GM13977 (cell line): ENCODE measurements around the gene SYS1.

Experiments used
- DNase-seq: peaks from one replicate; pipeline ENCODE4 v3.0.0; 2012; ENCODE audit warnings: low spot score
- in situ Hi-C: fragments of 300-500 bp; cut with MboI; formaldehyde crosslinking; loops from one replicate; pipeline ENCODE4 v1.12.0; 2022; ENCODE audit warnings: low sequenced_read_pairs, low pct_unique_long_range_greater_than_20kb, mixed read lengths, inconsistent platforms; ENCODE audit not compliant: unreplicated experiment
- TF ChIP-seq, protein P1 (sequence below): IDR thresholded peaks from 2 replicates; pipeline ENCODE4 v1.5.1; 2012; ENCODE audit warnings: mild to moderate bottlenecking, control low read depth; ENCODE audit not compliant: insufficient read depth; ENCODE audit errors: extremely low read depth, missing control alignments

SYS1 gene

DNA sequence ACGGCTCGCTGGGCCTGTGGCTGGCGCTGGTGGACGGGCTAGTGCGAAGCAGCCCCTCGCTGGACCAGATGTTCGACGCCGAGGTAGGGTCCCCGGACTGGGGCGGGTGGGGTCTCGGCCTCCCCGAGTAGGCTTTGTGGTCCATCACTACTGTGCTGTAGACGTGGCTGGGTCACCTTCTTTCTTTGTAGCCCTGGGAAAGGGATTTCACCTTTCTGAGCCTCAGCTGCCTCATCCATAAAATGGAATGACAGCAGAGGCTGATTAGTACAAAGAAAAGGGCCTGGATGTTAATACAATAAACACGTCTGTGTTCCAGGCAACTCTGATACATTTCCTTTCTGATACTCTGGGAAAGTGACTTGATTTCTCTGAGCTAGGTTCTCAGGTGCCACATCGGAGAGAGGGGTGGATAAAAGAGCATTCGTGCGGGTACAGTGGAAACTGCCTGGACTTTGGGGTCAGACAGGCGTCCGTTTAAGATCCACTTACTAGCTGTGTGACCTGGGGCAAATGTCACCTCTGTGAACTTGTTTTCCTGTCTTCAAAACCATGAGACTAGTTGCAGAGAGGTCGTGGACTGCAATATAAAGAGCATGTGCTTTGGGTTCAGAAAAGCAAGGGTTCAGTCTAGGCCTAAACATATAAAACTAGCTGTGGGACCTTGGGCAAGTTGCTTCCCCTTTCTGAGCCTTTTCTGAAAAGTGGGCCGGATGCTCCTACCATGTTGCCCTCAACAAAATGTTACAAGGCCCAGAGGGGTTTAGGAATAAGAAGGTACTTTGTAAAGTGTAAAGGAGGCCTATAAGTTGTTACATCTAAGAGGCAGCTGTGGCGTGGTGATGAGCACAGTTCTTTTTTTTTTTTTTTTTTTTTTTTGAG is 896 bp downstream of the SYS1 start:
- DNase-seq, result no peak
- TF ChIP-seq, protein P1, sequence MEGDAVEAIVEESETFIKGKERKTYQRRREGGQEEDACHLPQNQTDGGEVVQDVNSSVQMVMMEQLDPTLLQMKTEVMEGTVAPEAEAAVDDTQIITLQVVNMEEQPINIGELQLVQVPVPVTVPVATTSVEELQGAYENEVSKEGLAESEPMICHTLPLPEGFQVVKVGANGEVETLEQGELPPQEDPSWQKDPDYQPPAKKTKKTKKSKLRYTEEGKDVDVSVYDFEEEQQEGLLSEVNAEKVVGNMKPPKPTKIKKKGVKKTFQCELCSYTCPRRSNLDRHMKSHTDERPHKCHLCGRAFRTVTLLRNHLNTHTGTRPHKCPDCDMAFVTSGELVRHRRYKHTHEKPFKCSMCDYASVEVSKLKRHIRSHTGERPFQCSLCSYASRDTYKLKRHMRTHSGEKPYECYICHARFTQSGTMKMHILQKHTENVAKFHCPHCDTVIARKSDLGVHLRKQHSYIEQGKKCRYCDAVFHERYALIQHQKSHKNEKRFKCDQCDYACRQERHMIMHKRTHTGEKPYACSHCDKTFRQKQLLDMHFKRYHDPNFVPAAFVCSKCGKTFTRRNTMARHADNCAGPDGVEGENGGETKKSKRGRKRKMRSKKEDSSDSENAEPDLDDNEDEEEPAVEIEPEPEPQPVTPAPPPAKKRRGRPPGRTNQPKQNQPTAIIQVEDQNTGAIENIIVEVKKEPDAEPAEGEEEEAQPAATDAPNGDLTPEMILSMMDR, result no peak
- in situ Hi-C loops, result no loop called here

DNA sequence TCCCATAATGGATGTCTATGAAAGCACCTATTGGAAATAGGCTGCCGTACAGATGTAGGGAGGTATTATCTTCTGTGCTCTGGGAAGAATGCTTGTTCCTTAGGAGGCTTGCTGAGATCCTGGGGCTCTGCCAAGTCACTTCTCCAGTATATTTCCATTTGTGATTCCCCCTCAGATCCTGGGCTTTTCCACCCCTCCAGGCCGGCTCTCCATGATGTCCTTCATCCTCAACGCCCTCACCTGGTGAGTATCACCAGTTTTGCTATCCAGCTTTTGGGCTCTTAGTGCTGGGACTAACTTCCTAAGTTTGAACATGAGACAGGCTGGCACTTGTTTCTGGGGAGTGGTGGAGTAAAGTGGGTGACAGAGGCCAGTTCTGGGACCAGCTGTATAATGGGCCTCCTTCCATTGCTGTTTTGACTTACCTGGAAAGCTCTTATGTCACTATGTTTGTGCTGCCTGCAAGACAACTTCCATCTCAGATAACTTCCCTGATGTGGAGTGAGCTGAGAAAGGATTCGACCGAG is 2.6 kb downstream of the SYS1 start:
- TF ChIP-seq, protein P1, result no peak
- in situ Hi-C loops, result no loop called here
- DNase-seq, result no peak

DNA sequence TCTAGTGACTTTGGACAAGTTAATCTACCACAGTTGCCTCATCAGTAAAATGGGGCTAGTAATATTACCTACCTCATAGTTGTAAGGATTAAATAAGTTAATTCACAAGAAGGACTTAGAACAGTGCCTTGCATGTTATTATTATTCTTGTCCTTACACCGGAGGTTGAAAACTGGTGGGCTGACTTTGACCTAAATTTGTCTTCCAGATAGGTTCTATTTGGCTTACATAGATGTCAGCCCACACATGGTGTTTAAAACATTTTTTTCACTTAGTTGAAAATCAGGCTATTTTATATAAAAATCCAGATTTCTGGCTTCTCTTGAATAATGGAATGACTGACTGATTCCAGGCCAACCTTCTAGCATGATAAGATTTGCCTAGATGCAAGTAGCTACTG is 3.2 kb downstream of the SYS1 start:
- no peak for DNase-seq
- in situ Hi-C loops, result no loop called here
- TF ChIP-seq, protein P1, result no peak

DNA sequence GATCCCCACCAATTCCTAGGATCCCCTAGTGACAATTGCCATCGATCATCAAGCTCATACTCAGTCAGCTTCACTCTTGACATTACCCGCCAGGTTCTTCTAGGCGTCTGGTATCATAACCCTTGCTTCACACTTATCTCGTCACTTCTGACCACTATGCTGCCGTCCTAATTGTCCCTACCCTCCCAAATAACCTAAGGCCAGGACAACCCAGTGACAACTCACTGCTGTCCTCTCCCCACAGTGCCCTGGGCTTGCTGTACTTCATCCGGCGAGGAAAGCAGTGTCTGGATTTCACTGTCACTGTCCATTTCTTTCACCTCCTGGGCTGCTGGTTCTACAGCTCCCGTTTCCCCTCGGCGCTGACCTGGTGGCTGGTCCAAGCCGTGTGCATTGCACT is 3.7 kb downstream of the SYS1 start:
- TF ChIP-seq, protein P1, result no peak
- in situ Hi-C loops, result no loop called here
- DNase-seq, result no peak

DNA sequence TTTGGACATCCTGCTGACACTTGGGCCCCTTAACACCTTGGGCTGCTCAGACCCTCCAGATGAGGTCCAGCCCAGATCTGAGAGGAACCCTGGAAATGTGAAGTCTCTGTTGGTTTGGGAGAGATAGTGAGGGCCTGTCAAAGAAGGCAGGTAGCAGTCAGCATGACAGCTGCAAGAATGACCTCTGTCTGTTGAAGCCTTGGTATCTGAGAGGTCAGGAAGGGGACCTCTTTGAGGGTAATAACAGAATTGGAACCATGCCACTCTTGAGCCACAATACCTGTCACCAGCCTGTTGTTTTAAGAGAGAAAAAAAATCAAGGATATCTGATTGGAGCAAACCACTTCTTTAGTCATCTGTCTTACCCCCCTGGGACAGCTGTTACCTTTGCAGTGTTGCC is 4.2 kb downstream of the SYS1 start:
- TF ChIP-seq, protein P1, result no peak
- no peak for DNase-seq
- in situ Hi-C loops, result no loop called here

DNA sequence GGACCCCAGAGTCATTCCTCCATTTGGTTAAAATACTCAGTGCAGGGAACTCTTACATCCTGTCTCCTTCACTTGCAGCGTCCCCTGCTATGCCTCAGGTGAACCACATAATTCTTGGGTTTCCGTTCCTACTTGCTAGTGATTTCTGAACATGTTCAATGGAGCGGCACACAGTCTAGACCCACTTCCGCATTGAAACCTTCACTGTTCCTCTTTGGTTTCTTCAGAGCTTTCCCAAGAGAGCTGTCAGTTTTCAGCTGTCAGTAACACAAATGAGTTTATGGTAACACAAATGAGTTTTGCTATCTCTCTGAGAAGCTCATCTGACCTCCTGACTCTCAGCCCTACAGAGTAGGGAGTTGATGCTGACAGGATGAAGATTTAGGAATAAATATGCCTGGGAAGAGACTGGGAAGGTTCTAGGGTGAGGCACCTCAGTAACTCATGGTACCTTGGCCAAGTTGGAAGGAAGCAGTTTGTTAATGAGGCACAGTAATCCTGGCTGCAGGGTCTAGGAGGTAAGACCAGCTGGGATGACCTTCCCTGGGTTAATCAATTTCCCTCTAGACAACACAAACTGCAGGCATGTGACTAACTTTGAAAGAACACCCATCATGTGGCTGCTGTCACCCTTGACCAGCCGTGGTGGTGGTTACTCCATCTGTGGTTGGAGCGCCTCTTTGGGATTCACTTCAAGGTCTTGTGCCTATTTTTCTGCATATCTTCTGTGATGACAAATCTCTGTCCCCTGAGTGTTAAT is 5.4 kb downstream of the SYS1 start:
- in situ Hi-C loops, result no loop called here
- DNase-seq, result peak; percentile 88
- TF ChIP-seq, protein P1, result no peak
